Measurements from ENCODE around the gene GTF2I. TPM values are rescaled to one million over a fixed set of nuclear protein-coding genes. Genes with fewer than 3 reads are reported as not detected.

GTF2I gene
- total RNA-seq, 1 donor from 2014 or later: 168 TPM

DNA sequence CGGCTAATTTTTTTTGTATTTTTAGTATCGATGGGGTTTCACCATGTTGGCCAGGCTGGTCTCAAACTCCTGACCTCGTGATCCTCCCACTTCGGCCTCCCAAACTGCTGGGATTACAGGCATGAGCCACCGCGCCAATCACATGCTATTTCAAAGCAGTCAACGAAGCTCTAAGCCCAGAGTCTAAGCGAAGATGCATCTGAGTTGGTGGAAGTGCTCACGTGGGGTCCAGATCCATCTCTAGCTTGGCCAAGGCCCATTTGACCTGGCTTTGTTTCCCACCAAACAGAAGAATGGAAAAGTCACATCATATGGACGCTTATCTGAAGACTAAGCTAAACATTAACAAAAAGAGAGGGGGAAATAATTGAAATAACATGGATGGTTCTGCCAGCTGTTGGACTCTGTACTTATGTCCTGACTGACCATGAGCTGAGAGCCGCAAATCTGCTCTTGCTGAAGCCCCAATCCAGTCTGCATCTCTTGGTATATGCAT, 3.8 kb upstream of the GTF2I start:
- no peak for FAIRE-seq
- no peak overlapping the region for H3K27ac Mint-ChIP-seq (ENCODE audit: unreplicated experiment)

GRCh38 chr7:74654811-74655210, 2.7 kb upstream of the GTF2I start:
- Histone ChIP-seq H3K79me2 (ENCODE audit: insufficient read depth, low read length) (peaks cover 17% of the 10 kb centered on the region), H3K27me3 (ENCODE audit: insufficient read depth, low read length) (no peaks in the 10 kb centered on the region), H3K9ac (ENCODE audit: low read length) (no peak overlapping the region), H3K4me2 (ENCODE audit: low read length) (no peak overlapping the region), H3K4me1 (ENCODE audit: insufficient read depth, low read length) (peaks cover 19% of the 10 kb centered on the region), H3K9me3 (ENCODE audit: insufficient read depth, low read depth, low read length) (no peaks in the 10 kb centered on the region), H3K36me3 (ENCODE audit: insufficient read depth, low read length) (no peaks in the 10 kb centered on the region), H2AFZ (ENCODE audit: low read depth, low read length) (no peak overlapping the region), H4K20me1 (ENCODE audit: insufficient read depth, low read length) (peaks cover 13% of the 10 kb centered on the region), H3K27ac (ENCODE audit: low read depth, low read length) (no peak overlapping the region), H3K4me3 (ENCODE audit: insufficient read depth, low read depth, low read length) (no peak overlapping the region)
- Mint-ChIP-seq H3K27ac (ENCODE audit: unreplicated experiment) (no peak overlapping the region), H3K36me3 (ENCODE audit: low read depth, unreplicated experiment) (peaks cover 4% of the 10 kb centered on the region), H3K4me1 (ENCODE audit: low read depth, unreplicated experiment) (peaks cover 18% of the 10 kb centered on the region), H3K4me3 (ENCODE audit: unreplicated experiment) (no peak overlapping the region), H3K9me3 (ENCODE audit: unreplicated experiment) (no peaks in the 10 kb centered on the region), H3K27me3 (ENCODE audit: low read depth, unreplicated experiment) (no peaks in the 10 kb centered on the region)
- TF ChIP-seq, protein P1, sequence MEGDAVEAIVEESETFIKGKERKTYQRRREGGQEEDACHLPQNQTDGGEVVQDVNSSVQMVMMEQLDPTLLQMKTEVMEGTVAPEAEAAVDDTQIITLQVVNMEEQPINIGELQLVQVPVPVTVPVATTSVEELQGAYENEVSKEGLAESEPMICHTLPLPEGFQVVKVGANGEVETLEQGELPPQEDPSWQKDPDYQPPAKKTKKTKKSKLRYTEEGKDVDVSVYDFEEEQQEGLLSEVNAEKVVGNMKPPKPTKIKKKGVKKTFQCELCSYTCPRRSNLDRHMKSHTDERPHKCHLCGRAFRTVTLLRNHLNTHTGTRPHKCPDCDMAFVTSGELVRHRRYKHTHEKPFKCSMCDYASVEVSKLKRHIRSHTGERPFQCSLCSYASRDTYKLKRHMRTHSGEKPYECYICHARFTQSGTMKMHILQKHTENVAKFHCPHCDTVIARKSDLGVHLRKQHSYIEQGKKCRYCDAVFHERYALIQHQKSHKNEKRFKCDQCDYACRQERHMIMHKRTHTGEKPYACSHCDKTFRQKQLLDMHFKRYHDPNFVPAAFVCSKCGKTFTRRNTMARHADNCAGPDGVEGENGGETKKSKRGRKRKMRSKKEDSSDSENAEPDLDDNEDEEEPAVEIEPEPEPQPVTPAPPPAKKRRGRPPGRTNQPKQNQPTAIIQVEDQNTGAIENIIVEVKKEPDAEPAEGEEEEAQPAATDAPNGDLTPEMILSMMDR (IDR thresholded peaks at IDR 0.05; ENCODE audit: insufficient read depth, low read depth, low read length): no peak
- TF ChIP-seq EZH2 (IDR thresholded peaks at IDR 0.05; ENCODE audit: insufficient read depth, low read length): no peak
- no peak for DNase-seq (ENCODE audit: low read depth)
- no peak for FAIRE-seq

More for the DNA sequence above, 3.8 kb upstream of the GTF2I start:
- Histone ChIP-seq H3K36me3 (ENCODE audit: insufficient read depth, low read length) (no peaks in the 10 kb centered on the region), H3K4me2 (ENCODE audit: low read length) (no peak overlapping the region), H4K20me1 (ENCODE audit: insufficient read depth, low read length) (peaks cover 2% of the 10 kb centered on the region), H3K27ac (ENCODE audit: low read depth, low read length) (no peak overlapping the region), H3K9ac (ENCODE audit: low read length) (no peak overlapping the region), H2AFZ (ENCODE audit: low read depth, low read length) (no peak overlapping the region), H3K4me3 (ENCODE audit: insufficient read depth, low read depth, low read length) (no peak overlapping the region), H3K9me3 (ENCODE audit: insufficient read depth, low read depth, low read length) (no peaks in the 10 kb centered on the region), H3K79me2 (ENCODE audit: insufficient read depth, low read length) (peaks cover 7% of the 10 kb centered on the region), H3K27me3 (ENCODE audit: insufficient read depth, low read length) (no peaks in the 10 kb centered on the region), H3K4me1 (ENCODE audit: insufficient read depth, low read length) (peaks cover 15% of the 10 kb centered on the region)
- Mint-ChIP-seq H3K4me1 (ENCODE audit: low read depth, unreplicated experiment) (peaks cover 20% of the 10 kb centered on the region), H3K36me3 (ENCODE audit: low read depth, unreplicated experiment) (peaks cover 2% of the 10 kb centered on the region), H3K4me3 (ENCODE audit: unreplicated experiment) (no peak overlapping the region), H3K27me3 (ENCODE audit: low read depth, unreplicated experiment) (no peaks in the 10 kb centered on the region), H3K9me3 (ENCODE audit: unreplicated experiment) (no peaks in the 10 kb centered on the region)
- no peak for TF ChIP-seq EZH2 (IDR thresholded peaks at IDR 0.05; ENCODE audit: insufficient read depth, low read length)
- TF ChIP-seq, protein P1 (IDR thresholded peaks at IDR 0.05; ENCODE audit: insufficient read depth, low read depth, low read length): no peak
- no peak for DNase-seq (ENCODE audit: low read depth)

DNA sequence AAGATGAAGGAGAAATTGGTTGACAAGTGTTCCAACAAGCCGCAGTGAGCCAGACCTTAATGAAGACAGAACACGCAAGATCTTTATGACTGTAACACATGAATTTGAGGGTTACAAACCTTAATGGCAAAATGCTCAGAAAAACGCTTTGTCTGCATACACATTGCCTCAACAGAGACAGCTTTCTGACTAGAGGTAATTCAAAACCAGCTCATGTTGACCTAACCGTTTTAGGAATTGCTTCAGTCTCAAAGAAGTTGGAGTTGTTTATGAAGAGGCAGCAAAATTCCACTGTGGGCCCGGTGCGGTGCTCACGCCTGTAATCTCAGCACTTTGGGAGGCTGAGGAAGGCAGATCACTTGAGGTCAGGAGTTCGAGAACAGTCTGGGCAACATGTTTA, 2.2 kb upstream of the GTF2I start:
- TF ChIP-seq, protein P1 (IDR thresholded peaks at IDR 0.05; ENCODE audit: insufficient read depth, low read depth, low read length): no peak
- no peak for TF ChIP-seq EZH2 (IDR thresholded peaks at IDR 0.05; ENCODE audit: insufficient read depth, low read length)
- DNase-seq (ENCODE audit: low read depth) (no peak), FAIRE-seq (no peak)
- H3K36me3 Mint-ChIP-seq (ENCODE audit: low read depth, unreplicated experiment): peaks cover 8% of the 10 kb centered on the region
- Histone ChIP-seq H3K4me2 (ENCODE audit: low read length) (peak overlapping the region; percentile 99), H3K27ac (ENCODE audit: low read depth, low read length) (no peak overlapping the region), H2AFZ (ENCODE audit: low read depth, low read length) (no peak overlapping the region), H3K9me3 (ENCODE audit: insufficient read depth, low read depth, low read length) (no peaks in the 10 kb centered on the region), H3K4me3 (ENCODE audit: insufficient read depth, low read depth, low read length) (no peak overlapping the region), H3K4me1 (ENCODE audit: insufficient read depth, low read length) (peaks cover 24% of the 10 kb centered on the region), H3K27me3 (ENCODE audit: insufficient read depth, low read length) (no peaks in the 10 kb centered on the region), H3K79me2 (ENCODE audit: insufficient read depth, low read length) (peaks cover 23% of the 10 kb centered on the region), H3K36me3 (ENCODE audit: insufficient read depth, low read length) (no peaks in the 10 kb centered on the region), H4K20me1 (ENCODE audit: insufficient read depth, low read length) (peaks cover 18% of the 10 kb centered on the region), H3K9ac (ENCODE audit: low read length) (no peak overlapping the region)
- H3K4me1 Mint-ChIP-seq (ENCODE audit: low read depth, unreplicated experiment): peaks cover 20% of the 10 kb centered on the region
- no peaks in the 10 kb centered on the region for H3K27me3 Mint-ChIP-seq (ENCODE audit: low read depth, unreplicated experiment)
- H3K27ac Mint-ChIP-seq (ENCODE audit: unreplicated experiment): peak overlapping the region; percentile 74
- peak overlapping the region; percentile 87 for H3K4me3 Mint-ChIP-seq (ENCODE audit: unreplicated experiment)
- H3K9me3 Mint-ChIP-seq (ENCODE audit: unreplicated experiment): no peaks in the 10 kb centered on the region
